ENCODE data around the gene DCLK3.

DNA sequence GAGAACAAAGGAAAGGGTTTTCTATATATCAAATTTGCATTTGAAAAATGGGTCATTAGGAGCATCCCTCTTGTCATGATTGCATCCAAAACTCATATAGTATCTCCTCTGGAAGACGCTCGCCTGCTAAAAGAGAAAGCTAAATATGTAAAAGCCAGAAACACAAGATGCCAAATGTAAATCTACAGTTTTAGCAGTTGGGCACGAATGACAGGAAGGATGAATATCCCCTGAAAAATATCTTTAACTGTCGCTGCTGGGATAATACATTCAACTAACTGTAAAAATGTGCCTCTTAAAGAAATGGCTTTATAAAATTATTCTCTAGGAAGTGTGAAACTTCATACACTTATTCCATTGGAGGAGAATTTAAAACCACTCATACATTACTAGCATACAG is 101.7 kb downstream of the DCLK3 start:
- TF ChIP-seq CTCF (IDR thresholded peaks at IDR 0.05) (no peak), EP300 (IDR thresholded peaks at IDR 0.05) (no peak), POLR2A (IDR thresholded peaks at IDR 0.05) (no peak)

Measured in tibial nerve (tissue), 4 donors.